Colon (tissue), 2 donors: ENCODE data around the gene OGT.
"Not testable (repeated sequence)": the region's sequence is repeated elsewhere in the genome, so short reads cannot be mapped to it uniquely, and the experiment has no call there.

Experiments used
- FAIRE-seq: peaks from 2 replicates; lab custom pipeline; 2012; peaks lifted over from hg19 to GRCh38; lab: Jason Lieb, UNC
- donor health status: control.
- donor health status: control.

The OGT gene

DNA sequence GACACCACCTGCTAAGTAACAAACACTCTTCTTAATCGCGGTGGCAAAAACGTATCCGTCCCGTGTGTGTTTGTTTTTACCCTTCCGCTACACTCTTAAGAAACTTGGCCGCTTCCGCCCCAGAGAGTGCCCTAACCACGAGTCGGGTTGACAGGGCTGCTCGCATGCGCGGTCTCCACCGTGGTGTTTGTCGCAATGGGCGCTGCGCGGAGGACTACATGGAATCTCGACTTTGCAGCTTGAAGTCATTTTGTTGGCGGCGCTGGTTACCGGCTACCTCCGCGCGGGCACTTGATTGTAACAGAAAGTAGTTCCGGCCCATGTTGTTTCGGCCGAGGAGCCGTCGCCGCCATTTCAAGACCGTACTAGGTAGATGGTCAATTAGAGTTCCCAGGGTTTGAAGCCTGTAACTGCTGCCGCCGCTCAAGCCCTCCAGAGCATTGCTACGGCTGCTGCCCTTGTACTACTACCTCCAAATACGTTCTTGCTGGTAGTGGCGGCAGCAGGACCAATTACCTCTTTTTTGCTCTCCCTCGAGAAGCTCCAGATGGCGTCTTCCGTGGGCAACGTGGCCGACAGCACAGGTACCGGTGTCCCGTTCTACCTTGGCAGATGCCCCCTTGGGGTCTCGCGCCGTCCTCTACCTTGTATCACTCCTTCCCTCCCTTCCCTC lies at the start of gene OGT:
Gene OGT (plus strand): TSS at position 352 of the 673 bp plus-strand sequence. CDS start 196 bp downstream, at position 548.
- no peak for FAIRE-seq

- no peak for FAIRE-seq
Observed at GRCh38 chrX:71487814-71488213, 45.1 kb upstream of the OGT start.

DNA sequence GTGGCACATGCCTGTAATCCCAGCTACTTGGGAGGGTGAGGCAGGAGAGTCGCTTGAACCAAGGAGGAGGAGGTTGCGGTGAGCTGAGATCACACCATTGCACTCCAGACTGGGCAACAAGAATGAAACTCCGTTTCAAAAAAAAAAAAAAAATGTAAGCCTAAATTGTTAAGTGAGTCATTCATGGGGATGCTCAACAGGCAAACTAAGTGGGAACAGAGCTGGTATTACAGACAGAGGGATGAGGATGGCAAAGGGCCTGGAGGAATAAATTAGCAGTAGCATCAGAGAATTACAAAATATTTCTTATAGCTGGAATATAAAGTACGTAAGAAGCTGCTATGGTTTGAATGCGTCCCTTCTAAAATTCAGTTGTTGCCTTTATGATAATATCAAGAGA lies 43.4 kb upstream of the OGT start:
- FAIRE-seq: no peak

GRCh38 chrX:71492231-71493065 lies 40.5 kb upstream of the OGT start:
- no peak for FAIRE-seq

DNA sequence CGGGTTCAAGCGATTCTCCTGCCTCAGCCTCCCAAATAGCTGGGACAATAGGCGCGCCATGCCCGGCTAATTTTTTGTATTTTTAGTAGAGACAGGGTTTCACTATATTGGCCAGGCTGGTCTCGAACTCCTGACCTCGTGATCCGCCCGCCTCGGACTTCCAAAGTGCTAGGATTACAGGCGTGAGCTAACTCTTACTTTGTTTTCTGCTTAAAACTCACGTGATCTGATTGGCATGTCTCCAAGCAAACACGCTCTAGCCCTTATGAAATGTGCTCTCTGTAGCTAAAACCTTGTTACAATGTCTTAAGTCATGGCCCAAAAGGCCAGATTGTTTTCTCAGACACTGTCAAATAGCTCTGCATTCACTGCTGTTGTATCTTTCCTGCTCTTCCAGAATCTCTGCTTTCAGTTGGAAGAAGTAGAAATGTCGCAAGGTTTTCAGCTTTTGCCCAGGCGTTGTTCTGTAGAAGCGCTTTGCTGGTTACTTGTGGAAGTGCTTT lies 39.7 kb upstream of the OGT start:
- no peak for FAIRE-seq

- not testable (repeated sequence) for FAIRE-seq
Observed at GRCh38 chrX:71495979-71496378, 36.9 kb upstream of the OGT start.

GRCh38 chrX:71496476-71496875 lies 36.4 kb upstream of the OGT start:
- no peak for FAIRE-seq

DNA sequence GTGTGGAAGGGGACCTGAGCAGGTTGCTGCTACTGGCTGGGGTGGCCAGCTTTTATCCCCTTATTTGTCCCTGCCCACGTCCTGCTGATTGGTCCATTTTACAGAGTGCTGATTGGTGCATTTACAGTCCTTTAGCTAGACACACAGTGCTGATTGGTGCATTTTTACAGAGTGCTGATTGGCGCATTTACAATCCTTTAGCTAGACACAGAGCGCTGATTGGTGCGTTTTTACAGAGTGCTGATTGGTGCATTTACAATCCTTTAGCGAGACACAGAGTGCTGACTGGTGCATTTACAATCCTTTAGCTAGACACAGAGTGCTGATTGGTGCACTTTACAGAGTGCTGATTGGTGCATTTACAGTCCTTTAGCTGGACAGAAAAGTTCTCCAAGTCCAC lies 30.8 kb upstream of the OGT start:
- FAIRE-seq: not testable (repeated sequence)

DNA sequence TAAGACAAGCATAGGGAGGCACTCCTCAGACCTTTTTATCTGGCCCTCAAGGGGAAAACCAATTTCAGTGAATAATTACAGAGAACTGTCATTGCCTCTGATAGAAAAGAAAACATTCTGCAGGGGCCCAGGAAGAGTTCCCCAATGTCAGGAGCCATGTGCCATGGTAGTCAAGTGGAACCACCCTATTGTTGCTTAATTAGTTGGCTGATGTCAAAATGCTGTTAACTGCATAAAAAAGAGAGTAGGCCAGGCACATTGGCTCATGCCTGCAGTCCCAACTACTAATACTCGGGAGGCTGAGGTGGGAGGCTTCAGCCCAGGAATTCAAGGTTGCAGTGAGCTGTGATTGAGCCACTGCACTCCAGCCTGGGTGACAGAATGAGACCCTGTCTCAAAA lies 28.6 kb upstream of the OGT start:
- no peak for FAIRE-seq

GRCh38 chrX:71509289-71509688 lies 23.6 kb upstream of the OGT start:
- no peak for FAIRE-seq

- FAIRE-seq: no peak
Observed at GRCh38 chrX:71510161-71510560, 22.7 kb upstream of the OGT start.

DNA sequence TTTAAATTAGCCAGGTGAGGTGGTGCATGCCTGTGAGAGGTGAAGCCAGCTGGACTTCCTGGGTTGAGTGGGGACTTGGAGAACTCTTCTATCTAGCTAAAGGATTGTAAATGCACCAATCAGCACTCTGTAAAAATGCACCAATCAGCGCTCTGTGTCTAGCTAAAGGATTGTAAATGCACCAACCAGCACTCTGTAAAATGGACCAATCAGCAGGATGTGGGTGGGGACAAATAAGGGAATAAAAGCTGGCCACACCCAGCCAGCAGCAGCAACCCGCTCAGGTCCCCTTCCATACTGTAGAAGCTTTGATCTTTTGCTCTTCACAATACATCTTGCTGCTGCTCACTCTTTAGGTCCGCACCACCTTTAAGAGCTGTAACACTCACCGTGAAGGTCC lies 19.2 kb upstream of the OGT start:
- not testable (repeated sequence) for FAIRE-seq

DNA sequence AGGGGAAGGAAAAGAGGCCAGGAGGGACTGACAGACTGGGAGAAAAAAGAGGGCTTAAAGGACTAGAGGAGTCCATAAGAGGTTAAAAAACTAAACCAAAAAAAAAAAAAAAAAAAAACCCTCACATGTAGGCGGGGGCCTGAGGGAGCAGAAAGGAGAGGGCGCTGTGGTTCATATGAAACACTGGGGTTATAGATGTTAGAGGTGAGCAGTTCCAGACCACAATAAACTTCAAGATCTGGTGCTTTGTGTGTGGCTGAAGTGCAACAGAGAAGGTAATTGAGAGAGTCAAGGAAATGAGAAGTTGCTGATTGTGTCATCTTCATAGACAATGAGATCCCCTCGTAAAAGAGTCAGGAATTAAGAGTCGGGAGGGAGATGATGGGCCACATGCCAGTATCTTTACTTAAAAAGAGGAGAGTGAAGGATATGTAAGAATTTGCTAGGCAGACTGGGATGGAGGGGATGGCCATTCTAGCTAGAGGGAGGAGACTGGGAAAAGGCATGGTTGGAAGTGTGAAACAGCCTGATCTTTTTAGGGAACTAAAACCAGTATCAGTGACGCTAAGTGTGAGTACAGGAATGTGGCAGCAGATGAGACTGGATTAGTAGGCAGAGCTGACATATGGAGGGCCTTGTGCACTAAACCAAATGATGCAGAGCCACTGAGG lies 18.4 kb upstream of the OGT start:
- FAIRE-seq: no peak

DNA sequence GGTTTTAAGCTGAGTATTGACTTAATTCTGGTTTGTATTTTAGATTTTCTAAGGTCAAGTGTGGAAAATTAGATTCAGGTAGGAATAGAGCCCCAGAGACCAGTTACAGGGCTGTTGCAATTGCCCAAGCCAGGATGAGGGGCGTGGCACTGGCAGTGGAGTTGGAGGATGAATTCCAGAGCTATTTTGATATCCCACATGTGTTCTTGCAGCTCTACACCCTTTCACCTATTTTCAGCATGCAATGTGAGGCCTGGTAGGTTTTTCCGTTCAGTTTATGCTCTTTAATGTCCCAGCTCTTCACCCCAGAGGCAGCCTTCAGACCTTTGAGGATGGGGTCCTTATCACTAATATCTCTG lies 17.9 kb upstream of the OGT start:
- FAIRE-seq: no peak

DNA sequence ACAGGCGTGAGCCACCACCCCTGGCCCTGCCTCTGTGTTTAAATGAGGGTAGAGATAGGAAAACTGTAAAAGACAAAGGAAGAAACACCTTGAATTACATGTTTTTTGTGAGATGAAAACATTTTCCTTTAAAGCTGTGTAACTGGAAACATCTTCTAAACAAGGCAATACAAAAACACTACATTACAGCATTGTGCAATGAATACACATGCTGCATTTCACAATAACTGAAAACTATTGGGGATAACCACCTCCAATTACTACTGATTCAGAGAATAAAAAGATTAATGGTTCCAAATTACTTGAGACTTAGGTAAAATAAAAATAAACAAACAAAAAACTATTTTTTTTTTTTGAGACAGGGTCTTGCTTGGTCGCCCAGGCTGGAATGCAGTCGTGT lies 7.6 kb upstream of the OGT start:
- no peak for FAIRE-seq

- no peak for FAIRE-seq
Observed at GRCh38 chrX:71532078-71532752, 689 bp upstream of the OGT start.

GRCh38 chrX:71533516-71533850 lies 579 bp downstream of the OGT start:
- FAIRE-seq: no peak

- no peak for FAIRE-seq
Observed at GRCh38 chrX:71533851-71534561, 1.1 kb downstream of the OGT start.

GRCh38 chrX:71534773-71535544 lies 2.1 kb downstream of the OGT start:
- FAIRE-seq: no peak

DNA sequence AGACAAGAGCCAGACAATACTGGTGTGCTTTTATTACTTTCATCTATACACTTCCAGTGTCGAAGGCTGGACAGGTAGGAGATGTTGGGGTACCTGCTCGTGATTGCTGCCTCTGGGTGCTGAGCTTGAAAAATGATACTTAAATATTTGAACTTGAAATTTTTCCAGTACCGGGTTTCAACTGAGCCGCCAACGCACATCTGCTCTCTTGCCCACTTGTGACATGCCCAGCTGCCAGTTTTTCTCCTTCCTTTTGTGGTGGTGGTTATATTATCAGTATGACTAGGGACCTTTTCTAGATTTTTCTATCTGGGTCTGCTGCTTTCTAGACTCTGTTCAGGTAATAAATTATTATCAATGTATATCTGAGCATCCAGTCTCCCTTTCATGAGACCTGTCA lies 3.4 kb downstream of the OGT start:
- no peak for FAIRE-seq

GRCh38 chrX:71537743-71538142 lies 4.8 kb downstream of the OGT start:
- FAIRE-seq: no peak
